Mesothelial cell of epicardium (in vitro differentiated cells): ENCODE data around the gene PDZRN4. TPM values are rescaled to one million over a fixed set of nuclear protein-coding genes. Genes with fewer than 3 reads are reported as not detected.

Experiments used
- DNase-seq, 2 experiments: peaks; one replicate each; pipeline ENCODE4 v3.0.0; 2021; ENCODE audit warnings: low spot score in 2 of 2; ENCODE audit not compliant: unreplicated experiment in 2 of 2
- H3K27ac Mint-ChIP-seq: 2 replicates; pipeline ENCODE4 v1.8.0; 2021; ENCODE audit warnings: mixed read lengths
- H3K27me3 Mint-ChIP-seq: 2 replicates; pipeline ENCODE4 v1.8.0; 2021; ENCODE audit warnings: low read depth, mixed read lengths
- H3K36me3 Mint-ChIP-seq: 2 replicates; pipeline ENCODE4 v1.8.0; 2021; ENCODE audit warnings: mixed read lengths
- H3K4me1 Mint-ChIP-seq: 2 replicates; pipeline ENCODE4 v1.8.0; 2021; ENCODE audit warnings: mixed read lengths
- H3K4me3 Mint-ChIP-seq: 2 replicates; pipeline ENCODE4 v1.8.0; 2021; ENCODE audit warnings: mild to moderate bottlenecking, moderate library complexity, mixed read lengths
- H3K9me3 Mint-ChIP-seq: 2 replicates; pipeline ENCODE4 v1.8.0; 2021; ENCODE audit warnings: mixed read lengths
- total RNA-seq: library from RNA; stranded (reverse); gene quantifications from 3 replicates; pipeline ENCODE4 v1.2.1, GENCODE V29; 2021
- TF ChIP-seq, protein P1 (sequence below): fragments of 200-600 bp; sonication (generic); IDR thresholded peaks from one replicate; pipeline ENCODE4 v1.5.0; 2021; ENCODE audit warnings: antibody characterized with exemption; ENCODE audit not compliant: unreplicated experiment

The PDZRN4 gene
- total RNA-seq, 1 donor from 2014 or later, result 1.5 TPM

DNA sequence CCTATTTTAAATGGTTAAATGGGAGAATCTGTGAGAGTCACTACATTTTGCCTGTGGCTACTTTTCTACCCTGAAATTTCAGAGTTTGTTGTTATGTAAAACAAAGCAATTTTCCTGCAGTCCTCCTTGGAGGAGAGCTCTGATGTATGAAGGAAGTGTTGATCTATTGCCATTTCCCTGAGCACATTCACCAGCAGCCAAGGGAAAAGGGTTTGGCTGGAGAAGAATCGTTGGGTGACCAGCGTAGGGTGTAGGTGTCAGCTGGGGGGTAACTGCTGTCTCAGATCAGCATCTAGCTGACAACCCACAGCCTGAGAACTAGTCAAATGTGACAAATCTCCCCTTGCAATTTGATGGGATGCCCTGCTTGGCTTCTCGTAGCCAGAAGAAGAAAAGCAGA is 230.5 kb downstream of the PDZRN4 start:
- Mint-ChIP-seq H3K4me3 (no peak overlapping the region), H3K27ac (no peak overlapping the region), H3K36me3 (no peaks in the 10 kb centered on the region), H3K9me3 (peaks cover 7% of the 10 kb centered on the region), H3K4me1 (peaks cover 24% of the 10 kb centered on the region), H3K27me3 (no peaks in the 10 kb centered on the region)
- no peak for DNase-seq
- TF ChIP-seq, protein P1, sequence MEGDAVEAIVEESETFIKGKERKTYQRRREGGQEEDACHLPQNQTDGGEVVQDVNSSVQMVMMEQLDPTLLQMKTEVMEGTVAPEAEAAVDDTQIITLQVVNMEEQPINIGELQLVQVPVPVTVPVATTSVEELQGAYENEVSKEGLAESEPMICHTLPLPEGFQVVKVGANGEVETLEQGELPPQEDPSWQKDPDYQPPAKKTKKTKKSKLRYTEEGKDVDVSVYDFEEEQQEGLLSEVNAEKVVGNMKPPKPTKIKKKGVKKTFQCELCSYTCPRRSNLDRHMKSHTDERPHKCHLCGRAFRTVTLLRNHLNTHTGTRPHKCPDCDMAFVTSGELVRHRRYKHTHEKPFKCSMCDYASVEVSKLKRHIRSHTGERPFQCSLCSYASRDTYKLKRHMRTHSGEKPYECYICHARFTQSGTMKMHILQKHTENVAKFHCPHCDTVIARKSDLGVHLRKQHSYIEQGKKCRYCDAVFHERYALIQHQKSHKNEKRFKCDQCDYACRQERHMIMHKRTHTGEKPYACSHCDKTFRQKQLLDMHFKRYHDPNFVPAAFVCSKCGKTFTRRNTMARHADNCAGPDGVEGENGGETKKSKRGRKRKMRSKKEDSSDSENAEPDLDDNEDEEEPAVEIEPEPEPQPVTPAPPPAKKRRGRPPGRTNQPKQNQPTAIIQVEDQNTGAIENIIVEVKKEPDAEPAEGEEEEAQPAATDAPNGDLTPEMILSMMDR, result no peak

DNA sequence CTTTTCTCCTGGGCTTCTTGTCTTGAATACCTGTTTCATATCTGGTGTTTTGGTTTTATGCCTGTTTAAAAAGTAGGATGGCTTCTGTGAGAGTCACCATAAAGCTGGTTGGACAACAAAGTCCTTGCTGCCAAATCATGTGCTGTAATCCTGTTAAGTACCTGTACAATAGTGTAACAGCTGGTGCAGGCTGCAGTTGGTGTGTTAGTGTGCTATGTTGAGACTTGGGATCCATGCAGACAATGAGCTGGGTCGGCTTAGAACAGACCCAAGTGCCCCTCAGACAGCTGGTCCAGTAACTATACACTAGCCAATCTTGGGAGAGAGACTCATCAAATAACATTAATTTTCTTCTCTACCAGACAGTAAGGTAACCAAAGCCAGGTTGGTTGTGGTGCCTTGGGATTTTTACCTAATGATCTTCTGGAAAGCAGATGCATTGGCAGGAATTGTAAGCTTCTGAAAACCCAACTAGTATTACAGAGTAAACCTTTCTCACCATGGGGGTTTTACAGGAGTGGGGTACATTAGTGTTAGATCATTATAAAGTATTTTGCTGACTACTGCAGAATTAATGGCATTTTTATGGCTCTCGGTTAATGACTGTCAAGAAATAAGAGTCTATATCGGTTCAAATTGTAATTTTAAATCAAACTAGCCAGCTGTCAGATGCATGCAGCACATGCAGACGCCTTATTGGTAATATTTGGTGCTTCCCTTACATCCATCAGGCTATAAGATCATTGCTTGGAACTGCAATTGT is 231.2 kb downstream of the PDZRN4 start:
- H3K4me3 Mint-ChIP-seq, result no peak overlapping the region
- no peak overlapping the region for H3K27ac Mint-ChIP-seq
- TF ChIP-seq, protein P1, result no peak
- H3K9me3 Mint-ChIP-seq, result no peaks in the 10 kb centered on the region
- no peaks in the 10 kb centered on the region for H3K27me3 Mint-ChIP-seq
- no peaks in the 10 kb centered on the region for H3K36me3 Mint-ChIP-seq
- H3K4me1 Mint-ChIP-seq, result peaks cover 24% of the 10 kb centered on the region
- no peak for DNase-seq

DNA sequence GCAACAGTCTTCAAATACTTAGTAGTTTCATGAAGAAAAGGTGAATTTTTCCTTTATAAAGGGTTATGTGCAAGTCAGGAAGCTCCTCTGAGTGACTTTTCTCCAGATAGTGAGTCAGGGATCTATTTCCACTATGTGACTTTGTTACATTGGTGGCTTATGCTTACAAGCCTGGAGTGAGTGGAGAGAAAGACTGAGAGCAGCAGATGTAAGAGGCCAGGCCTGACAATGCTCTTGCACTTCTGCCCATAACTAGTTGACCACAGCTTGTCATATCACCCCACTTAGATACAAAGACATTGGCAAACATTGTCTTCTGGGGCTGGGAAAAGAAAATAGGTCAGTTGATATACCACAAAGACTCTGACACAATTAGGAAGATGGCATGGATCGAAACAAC is 236.5 kb downstream of the PDZRN4 start:
- Mint-ChIP-seq H3K27ac (no peak overlapping the region), H3K4me3 (no peak overlapping the region), H3K9me3 (no peaks in the 10 kb centered on the region), H3K4me1 (peaks cover 10% of the 10 kb centered on the region), H3K36me3 (no peaks in the 10 kb centered on the region), H3K27me3 (no peaks in the 10 kb centered on the region)
- DNase-seq, result no peak
- TF ChIP-seq, protein P1, result no peak

DNA sequence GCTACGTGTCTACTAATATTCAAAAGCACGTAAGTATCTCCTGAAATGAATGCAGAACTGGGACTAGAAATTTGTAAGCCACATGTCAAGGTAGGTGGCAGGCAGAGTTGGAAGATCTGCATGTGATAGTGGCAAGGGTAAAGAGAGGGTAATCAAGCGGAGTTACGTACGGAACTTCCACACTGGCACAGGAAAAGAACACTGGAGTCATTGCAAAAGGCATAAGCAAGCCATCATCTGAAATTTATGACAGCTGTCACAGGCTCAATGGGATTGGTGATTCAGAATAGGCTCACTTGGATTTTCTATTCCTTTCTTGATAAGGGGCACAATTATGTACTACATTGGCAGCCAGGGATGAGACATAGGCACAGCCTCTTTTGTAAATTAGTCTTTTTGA is 245.3 kb downstream of the PDZRN4 start:
- Mint-ChIP-seq H3K4me1 (peaks cover 14% of the 10 kb centered on the region), H3K27ac (no peak overlapping the region), H3K36me3 (no peaks in the 10 kb centered on the region), H3K27me3 (peaks cover 5% of the 10 kb centered on the region), H3K4me3 (no peak overlapping the region), H3K9me3 (peaks cover 3% of the 10 kb centered on the region)
- TF ChIP-seq, protein P1, result no peak
- no peak for DNase-seq

DNA sequence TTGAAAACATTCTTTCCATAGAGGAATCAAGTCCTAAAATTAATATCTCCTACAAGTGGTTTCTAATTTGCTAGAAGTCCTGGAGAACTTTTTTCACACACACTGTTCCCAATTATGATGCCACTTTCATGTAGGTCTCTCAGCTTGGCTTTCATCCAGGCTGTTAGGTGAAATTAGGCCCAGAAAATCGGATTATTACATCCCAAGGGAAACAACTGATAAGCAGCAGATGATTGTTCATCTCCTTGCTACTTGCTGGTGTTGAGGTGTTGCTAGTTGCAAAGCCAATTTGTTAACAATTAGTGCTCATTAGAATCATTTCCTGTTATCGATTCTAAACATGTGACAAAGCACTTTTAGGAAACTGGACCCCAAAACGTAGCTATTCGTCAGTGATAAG is 248.0 kb downstream of the PDZRN4 start:
- Mint-ChIP-seq H3K9me3 (no peaks in the 10 kb centered on the region), H3K4me3 (no peak overlapping the region), H3K27me3 (peaks cover 3% of the 10 kb centered on the region), H3K27ac (no peak overlapping the region), H3K4me1 (peaks cover 30% of the 10 kb centered on the region), H3K36me3 (no peaks in the 10 kb centered on the region)
- TF ChIP-seq, protein P1, result no peak
- no peak for DNase-seq
